DMS53 treated with DMSO at 0.1 percent for 48 hours (cell line): Measurements from ENCODE around the gene SPTAN1.
"Not testable (repeated sequence)": the region's sequence is repeated elsewhere in the genome, so short reads cannot be mapped to it uniquely, and the experiment has no call there.

Experiments
- DNase-seq: peaks from one replicate; lab custom pipeline; 2025; ENCODE audit not compliant: unreplicated experiment; lab: John Stamatoyannopoulos, UW

The SPTAN1 gene

GRCh38 chr9:128657344-128657704 lies 104.9 kb downstream of the SPTAN1 start:
- no peak for DNase-seq

GRCh38 chr9:128657796-128658195 lies 105.4 kb downstream of the SPTAN1 start:
- DNase-seq: no peak

- DNase-seq: not testable (repeated sequence)
These were observed 114.1 kb downstream of the SPTAN1 start for GRCh38 chr9:128666481-128666941.

GRCh38 chr9:128669786-128670185 lies 117.4 kb downstream of the SPTAN1 start:
- DNase-seq: no peak

GRCh38 chr9:128675382-128675781 lies 123.0 kb downstream of the SPTAN1 start:
- DNase-seq: no peak

- DNase-seq: no peak
These were observed 125.4 kb downstream of the SPTAN1 start for GRCh38 chr9:128677794-128678193.
